ENCODE measurements around the gene TEX54.
A peak's percentile ranks its signal among the peaks of the same experiment; 100 is the strongest.
"Not testable (repeated sequence)": the region's sequence is repeated elsewhere in the genome, so short reads cannot be mapped to it uniquely, and the experiment has no call there.

The TEX54 gene

DNA sequence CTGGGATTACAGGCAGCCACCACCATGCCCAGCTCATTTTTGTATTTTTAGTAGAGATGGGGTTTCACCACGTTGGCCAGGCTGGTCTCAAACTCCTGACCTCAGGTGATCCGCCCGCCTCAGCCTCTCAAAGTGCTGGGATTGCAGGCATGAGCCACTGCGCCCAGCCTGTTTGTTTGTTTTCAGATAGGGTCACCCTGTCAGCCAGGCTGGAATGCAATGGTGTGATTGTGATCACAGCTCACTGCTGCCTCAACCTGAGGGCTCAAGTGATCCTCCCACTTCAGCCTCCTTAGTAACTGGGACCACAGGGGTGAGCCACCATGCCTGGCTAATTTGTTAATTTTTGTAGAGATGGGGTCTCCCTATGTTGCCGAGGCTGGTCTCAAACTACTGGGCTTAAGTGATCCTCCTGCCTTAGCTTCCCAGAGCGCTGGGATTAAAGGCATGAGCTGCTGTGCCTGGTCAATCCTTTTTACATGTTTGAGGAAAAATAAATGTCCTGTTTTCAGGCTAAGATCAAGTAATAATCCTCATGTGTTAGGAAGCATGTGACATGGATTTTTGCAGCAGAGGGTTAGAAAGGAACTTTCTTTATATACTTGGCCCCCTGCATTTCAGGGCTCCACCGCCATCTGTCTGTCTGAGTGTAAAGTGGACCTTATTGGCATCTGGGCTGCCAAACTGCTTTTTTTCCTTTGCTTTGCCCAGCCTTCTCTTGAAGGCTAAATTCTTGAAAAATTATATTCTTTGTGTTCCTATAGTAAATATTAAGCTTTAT lies 43.2 kb upstream of the TEX54 start:
- H3K27ac ChIP-seq: peak overlapping the region; percentile 70
- peaks cover 68% of the 10 kb centered on the region for H3K36me3 ChIP-seq (ENCODE audit: insufficient read depth, low read length)
- H3K9ac ChIP-seq (ENCODE audit: insufficient read length): no peak overlapping the region
- DNase-seq (ENCODE audit: low read depth, low spot score): no peak
- TF ChIP-seq EZH2 (IDR thresholded peaks at IDR 0.05) (no peak), FOXP2 (optimal IDR thresholded peaks at IDR 0.05; ENCODE audit: control extremely low read depth, extremely low read length, insufficient read depth) (no peak), POLR2AphosphoS5 (IDR thresholded peaks at IDR 0.05; ENCODE audit: borderline replicate concordance, low read depth, low read length) (no peak)
- no peak overlapping the region for H3K4me3 ChIP-seq
- no peaks in the 10 kb centered on the region for H3K9me3 ChIP-seq (ENCODE audit: low read depth, low read length)

DNA sequence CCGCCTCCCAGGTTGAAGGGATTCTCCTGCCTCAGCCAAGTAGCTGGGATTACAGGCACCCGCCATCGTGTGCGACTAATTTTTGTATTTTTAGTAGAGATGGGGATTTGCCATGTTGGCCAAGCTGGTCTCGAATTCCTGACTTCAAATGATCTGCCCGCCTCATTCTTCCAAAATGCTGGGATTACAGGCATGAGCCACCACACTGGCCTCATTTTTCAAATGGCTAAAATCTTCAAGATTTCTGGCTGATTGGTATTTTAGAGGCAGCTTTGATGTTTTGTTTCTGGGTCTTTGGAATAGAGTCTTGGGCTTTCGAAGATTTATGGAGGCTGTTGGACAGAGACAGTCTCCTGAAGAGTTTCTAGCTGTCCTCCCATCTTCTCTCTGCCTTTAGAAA lies 42.2 kb upstream of the TEX54 start:
- no peak for DNase-seq (ENCODE audit: low read depth, low spot score)
- TF ChIP-seq EZH2 (IDR thresholded peaks at IDR 0.05): no peak
- no peak for TF ChIP-seq FOXP2 (optimal IDR thresholded peaks at IDR 0.05; ENCODE audit: control extremely low read depth, extremely low read length, insufficient read depth)
- TF ChIP-seq POLR2AphosphoS5 (IDR thresholded peaks at IDR 0.05; ENCODE audit: borderline replicate concordance, low read depth, low read length): no peak
- no peaks in the 10 kb centered on the region for H3K9me3 ChIP-seq (ENCODE audit: low read depth, low read length)

DNA sequence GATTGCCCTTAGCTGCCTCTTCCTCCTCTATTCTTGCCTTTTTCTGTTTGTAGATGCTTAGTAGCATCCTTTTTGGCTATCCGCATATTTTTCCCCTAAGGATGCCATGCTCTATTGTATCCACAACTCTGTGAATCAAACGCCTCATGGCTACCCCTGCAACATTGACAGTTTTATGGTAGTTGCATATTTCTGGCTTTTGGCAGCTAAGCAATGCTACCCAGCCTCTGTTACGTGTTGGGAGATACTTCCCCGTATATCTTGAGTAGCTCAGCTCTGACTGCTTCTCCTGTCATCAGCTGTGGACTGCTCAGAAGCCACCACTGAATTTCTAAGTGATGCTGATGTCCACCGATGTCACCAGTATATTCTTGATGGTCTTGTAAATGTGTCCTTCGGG lies 33.0 kb upstream of the TEX54 start:
- peaks cover 50% of the 10 kb centered on the region for H3K36me3 ChIP-seq (ENCODE audit: insufficient read depth, low read length)
- H3K27ac ChIP-seq: no peak overlapping the region
- no peak overlapping the region for H3K4me3 ChIP-seq
- DNase-seq (ENCODE audit: low read depth, low spot score): no peak
- H3K9ac ChIP-seq (ENCODE audit: insufficient read length): no peak overlapping the region
- TF ChIP-seq FOXP2 (optimal IDR thresholded peaks at IDR 0.05; ENCODE audit: control extremely low read depth, extremely low read length, insufficient read depth): no peak
- no peak for TF ChIP-seq EZH2 (IDR thresholded peaks at IDR 0.05)
- TF ChIP-seq POLR2AphosphoS5 (IDR thresholded peaks at IDR 0.05; ENCODE audit: borderline replicate concordance, low read depth, low read length): no peak
- H3K9me3 ChIP-seq (ENCODE audit: low read depth, low read length): no peaks in the 10 kb centered on the region

More for the DNA sequence above, 42.2 kb upstream of the TEX54 start:
- peaks cover 69% of the 10 kb centered on the region for H3K36me3 ChIP-seq (ENCODE audit: insufficient read depth, low read length)
- H3K27ac ChIP-seq: no peak overlapping the region; the same call in 1 of the 2 replicates
- H3K9ac ChIP-seq (ENCODE audit: insufficient read length): no peak overlapping the region
- H3K4me3 ChIP-seq: no peak overlapping the region

DNA sequence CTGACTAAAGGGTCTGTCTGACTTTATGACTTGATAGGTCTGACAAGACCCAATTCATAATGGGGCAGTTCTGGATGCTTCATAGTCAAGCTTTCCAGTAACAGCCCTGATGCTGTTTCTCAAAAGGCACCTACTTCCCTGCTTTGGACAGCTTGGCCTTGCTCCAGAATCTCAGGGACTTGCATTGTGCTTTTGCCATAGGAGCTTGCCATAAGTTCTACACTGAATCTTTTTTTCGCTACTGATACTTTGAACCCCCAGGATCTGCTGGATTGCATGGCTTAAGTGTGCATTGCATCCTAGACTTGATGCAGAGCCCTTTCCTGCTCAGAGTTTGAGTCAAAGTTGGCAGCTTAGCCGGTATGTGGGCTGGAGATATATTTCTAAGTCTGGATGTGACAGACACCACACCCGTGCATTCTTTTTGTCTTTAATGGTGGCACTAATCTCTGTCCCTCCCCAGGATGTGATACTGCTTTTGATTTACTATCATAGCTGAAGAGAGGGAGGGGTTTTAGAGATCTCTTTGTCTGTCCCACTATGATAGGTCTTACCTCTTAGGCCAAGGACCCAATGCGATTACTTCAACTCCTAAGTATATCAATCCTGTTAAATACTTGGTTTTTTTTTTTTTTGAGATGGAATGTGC lies 31.2 kb upstream of the TEX54 start:
- DNase-seq (ENCODE audit: low read depth, low spot score): no peak
- Histone ChIP-seq H3K36me3 (ENCODE audit: insufficient read depth, low read length) (peaks cover 50% of the 10 kb centered on the region), H3K9ac (ENCODE audit: insufficient read length) (no peak overlapping the region), H3K27ac (no peak overlapping the region; the same call in 1 of the 2 replicates), H3K9me3 (ENCODE audit: low read depth, low read length) (no peaks in the 10 kb centered on the region), H3K4me3 (no peak overlapping the region)
- TF ChIP-seq FOXP2 (optimal IDR thresholded peaks at IDR 0.05; ENCODE audit: control extremely low read depth, extremely low read length, insufficient read depth): no peak
- no peak for TF ChIP-seq EZH2 (IDR thresholded peaks at IDR 0.05)
- no peak for TF ChIP-seq POLR2AphosphoS5 (IDR thresholded peaks at IDR 0.05; ENCODE audit: borderline replicate concordance, low read depth, low read length)

DNA sequence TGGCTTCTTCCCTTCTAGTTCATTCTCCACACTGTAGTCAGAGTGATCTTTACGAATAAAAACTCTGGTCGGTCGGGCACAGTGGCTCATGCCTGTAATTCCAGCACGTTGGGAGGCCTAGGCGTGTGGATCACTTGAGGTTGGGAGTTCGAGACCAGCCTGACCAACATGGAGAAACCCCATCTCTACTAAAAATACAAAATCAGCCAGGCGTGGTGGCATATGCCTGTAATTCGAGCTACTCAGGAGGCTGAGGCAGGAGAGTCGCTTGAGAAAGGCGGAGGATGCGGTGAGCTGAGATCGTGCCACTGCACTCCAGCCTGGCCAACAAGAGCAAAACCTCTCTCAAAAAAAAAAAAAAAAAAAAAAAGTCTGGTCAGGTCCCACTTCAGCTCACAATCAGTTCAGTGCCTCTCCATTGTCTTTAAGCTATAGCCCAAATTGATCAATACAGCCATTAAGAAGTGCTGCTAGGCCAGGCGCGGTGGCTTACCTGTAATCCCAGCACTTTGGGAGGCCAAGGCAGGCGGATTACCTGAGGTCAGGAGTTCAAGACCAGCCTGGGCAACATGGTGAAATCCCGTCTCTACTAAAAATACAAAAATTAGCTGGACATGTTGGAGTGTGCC lies 29.0 kb upstream of the TEX54 start:
- H3K27ac ChIP-seq: peak overlapping the region; percentile 73; the same call in 1 of the 2 replicates
- H3K9me3 ChIP-seq (ENCODE audit: low read depth, low read length); H3K4me3 ChIP-seq; H3K9ac ChIP-seq (ENCODE audit: insufficient read length); DNase-seq (ENCODE audit: low read depth, low spot score): not testable (repeated sequence)
- peaks cover 44% of the 10 kb centered on the region for H3K36me3 ChIP-seq (ENCODE audit: insufficient read depth, low read length)

DNA sequence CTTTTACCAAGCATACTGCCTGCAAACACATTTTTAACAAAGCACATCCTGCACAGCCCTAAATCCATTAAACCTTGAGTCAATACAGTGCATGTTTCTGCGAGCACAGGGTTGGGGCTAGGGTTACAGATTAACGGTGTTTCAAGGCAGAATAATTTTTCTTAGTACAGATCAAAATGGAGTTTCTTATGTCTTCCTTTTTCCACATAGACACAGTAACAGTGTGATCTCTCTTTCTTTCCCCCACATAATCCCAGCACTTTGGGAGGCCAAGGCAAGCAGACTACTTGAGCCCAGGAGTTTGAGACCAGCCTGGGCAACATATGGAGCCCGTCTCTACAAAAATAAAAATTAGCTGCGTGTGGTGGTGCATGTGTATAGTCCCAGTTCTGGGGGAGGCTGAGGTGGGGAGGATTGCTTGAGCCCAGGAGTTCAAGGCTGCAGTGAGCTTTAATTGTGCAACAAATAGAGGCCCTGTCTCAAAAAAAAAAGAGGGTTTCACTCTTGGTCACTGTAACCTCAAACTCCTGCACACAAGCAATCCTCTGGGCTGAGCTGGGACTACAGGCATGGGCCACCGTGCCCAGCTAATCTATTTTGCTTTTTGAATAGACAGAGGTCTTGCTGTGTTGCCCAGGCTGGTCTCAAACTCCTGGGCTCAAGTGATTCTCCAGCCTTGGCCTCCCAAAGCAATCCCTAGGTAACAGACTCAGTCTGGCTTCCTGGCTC lies 28.4 kb upstream of the TEX54 start:
- TF ChIP-seq FOXP2 (optimal IDR thresholded peaks at IDR 0.05; ENCODE audit: control extremely low read depth, extremely low read length, insufficient read depth): no peak
- TF ChIP-seq EZH2 (IDR thresholded peaks at IDR 0.05): no peak
- no peak for TF ChIP-seq POLR2AphosphoS5 (IDR thresholded peaks at IDR 0.05; ENCODE audit: borderline replicate concordance, low read depth, low read length)
- H3K9ac ChIP-seq (ENCODE audit: insufficient read length): no peak overlapping the region
- no peak overlapping the region for H3K4me3 ChIP-seq
- peak overlapping the region; percentile 73 for H3K27ac ChIP-seq
- H3K9me3 ChIP-seq (ENCODE audit: low read depth, low read length): no peaks in the 10 kb centered on the region
- peaks cover 38% of the 10 kb centered on the region for H3K36me3 ChIP-seq (ENCODE audit: insufficient read depth, low read length)
- no peak for DNase-seq (ENCODE audit: low read depth, low spot score)

DNA sequence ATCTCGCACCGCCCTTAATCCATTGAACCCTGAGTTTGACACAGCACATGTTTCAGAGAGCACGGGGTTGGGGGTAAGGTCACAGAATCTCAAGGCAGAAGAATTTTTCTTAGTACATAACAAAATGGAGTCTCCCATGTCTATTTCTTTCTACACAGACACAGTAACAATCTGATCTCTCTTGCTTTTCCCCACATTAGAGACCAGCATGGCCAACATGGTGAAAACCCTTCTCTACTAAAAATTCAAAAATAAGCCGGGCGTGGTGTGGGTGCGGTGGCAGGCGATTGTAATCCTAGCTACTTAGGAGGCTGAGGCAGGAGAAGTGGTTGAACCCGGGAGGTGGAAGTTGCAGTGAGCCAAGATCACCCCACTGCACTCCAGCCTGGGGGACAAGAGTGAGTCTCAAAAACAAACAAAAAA lies 26.7 kb upstream of the TEX54 start:
- H3K36me3 ChIP-seq (ENCODE audit: insufficient read depth, low read length): peaks cover 41% of the 10 kb centered on the region
- peak overlapping the region; percentile 31; the same call in 1 of the 2 replicates for H3K4me3 ChIP-seq
- not testable (repeated sequence) for DNase-seq (ENCODE audit: low read depth, low spot score); H3K9me3 ChIP-seq (ENCODE audit: low read depth, low read length); H3K9ac ChIP-seq (ENCODE audit: insufficient read length)
- H3K27ac ChIP-seq: peak overlapping the region; percentile 74

DNA sequence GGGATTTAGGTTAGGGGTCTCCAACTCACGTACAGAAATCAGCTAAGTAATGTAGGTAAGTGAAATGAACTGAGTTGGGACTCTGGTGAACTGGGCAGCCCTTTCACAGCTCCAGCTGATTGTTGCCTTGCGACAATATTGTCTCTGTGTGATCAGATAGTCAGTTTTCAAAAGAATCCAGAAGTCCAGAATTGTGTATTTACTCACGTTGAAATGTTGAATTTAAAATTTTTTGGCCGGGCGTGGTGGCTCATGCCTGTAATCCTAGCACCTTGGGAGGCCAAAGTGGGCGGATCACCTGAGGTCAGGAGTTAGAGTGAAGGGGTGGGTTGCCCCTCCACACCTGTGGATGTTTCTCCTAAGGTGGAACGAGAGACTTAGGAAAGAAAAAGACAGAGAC lies 25.6 kb upstream of the TEX54 start:
- Histone ChIP-seq H3K9ac (ENCODE audit: insufficient read length) (peak overlapping the region; percentile 99), H3K4me3 (peak overlapping the region; percentile 94), H3K9me3 (ENCODE audit: low read depth, low read length) (no peaks in the 10 kb centered on the region), H3K27ac (peak overlapping the region; percentile 94; the same call in 1 of the 2 replicates), H3K36me3 (ENCODE audit: insufficient read depth, low read length) (peaks cover 46% of the 10 kb centered on the region)
- TF ChIP-seq POLR2AphosphoS5 (IDR thresholded peaks at IDR 0.05; ENCODE audit: borderline replicate concordance, low read depth, low read length): no peak
- no peak for TF ChIP-seq EZH2 (IDR thresholded peaks at IDR 0.05)
- no peak for TF ChIP-seq FOXP2 (optimal IDR thresholded peaks at IDR 0.05; ENCODE audit: control extremely low read depth, extremely low read length, insufficient read depth)
- no peak for DNase-seq (ENCODE audit: low read depth, low spot score)
